Activated T-cell treated with anti-CD3 and anti-CD28 coated beads for 1 hour (primary cell): Measurements from ENCODE around the gene PLD2.
A peak's percentile ranks its signal among the peaks of the same experiment; 100 is the strongest.
"Not testable (repeated sequence)": the region's sequence is repeated elsewhere in the genome, so short reads cannot be mapped to it uniquely, and the experiment has no call there.

ENCODE experiments used
- DNase-seq: peaks from one replicate; pipeline ENCODE4 v3.0.0-alpha.2; 2020; ENCODE audit warnings: low read depth

The PLD2 gene

DNA sequence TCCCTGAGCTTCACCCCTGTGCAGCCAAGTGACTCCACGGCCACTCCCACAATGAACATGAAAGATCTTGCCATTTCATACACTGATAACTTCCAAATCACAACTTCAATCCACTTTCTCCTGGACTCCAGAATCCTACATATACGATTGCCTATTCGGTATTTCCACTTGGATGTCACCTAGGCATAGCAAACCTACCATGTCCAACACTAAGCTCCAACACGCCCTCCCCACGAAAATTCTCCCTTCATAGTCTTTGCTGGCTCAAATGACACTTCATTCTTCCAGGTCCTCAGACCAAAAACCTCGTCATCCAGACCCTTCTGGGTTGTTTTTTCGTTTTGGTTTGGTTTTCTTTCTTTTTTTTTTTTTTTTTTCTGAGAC lies 16.3 kb upstream of the PLD2 start:
- no peak for DNase-seq

DNA sequence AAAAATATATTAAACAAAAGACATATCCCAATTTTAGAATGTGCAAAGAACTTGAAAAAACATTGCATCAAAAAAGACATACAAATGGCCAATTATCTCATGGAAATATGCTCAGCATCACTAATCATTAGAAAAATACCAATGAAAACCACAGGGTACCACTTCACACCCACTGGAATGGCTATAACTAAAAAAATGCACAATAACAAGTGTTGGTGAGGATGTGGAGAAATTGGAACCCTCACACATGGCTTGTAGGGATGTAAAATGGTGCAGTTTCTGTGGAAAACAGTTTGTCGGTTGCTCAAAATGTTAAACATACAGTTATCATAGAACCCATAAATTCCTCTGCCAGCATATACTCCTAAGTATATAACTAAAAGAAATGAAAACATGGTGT lies 11.8 kb upstream of the PLD2 start:
- DNase-seq, result no peak

DNA sequence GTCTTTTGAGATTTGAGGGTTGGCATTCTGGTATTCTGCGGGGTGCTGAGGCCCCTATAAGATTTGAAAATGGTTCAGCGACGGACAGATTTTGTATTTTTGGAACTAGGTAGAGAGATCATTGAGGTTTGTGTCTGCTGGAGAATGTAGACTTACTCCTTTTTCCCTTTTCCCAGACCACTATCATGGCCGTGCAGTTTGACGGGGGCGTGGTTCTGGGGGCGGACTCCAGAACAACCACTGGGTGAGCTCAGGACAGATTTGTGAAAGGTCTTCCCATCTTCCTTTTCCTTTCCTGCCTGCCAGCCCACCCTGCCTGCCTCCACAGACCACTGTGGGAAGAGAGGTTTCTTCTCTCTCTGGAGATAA lies 10.4 kb upstream of the PLD2 start:
- DNase-seq, result no peak

DNA sequence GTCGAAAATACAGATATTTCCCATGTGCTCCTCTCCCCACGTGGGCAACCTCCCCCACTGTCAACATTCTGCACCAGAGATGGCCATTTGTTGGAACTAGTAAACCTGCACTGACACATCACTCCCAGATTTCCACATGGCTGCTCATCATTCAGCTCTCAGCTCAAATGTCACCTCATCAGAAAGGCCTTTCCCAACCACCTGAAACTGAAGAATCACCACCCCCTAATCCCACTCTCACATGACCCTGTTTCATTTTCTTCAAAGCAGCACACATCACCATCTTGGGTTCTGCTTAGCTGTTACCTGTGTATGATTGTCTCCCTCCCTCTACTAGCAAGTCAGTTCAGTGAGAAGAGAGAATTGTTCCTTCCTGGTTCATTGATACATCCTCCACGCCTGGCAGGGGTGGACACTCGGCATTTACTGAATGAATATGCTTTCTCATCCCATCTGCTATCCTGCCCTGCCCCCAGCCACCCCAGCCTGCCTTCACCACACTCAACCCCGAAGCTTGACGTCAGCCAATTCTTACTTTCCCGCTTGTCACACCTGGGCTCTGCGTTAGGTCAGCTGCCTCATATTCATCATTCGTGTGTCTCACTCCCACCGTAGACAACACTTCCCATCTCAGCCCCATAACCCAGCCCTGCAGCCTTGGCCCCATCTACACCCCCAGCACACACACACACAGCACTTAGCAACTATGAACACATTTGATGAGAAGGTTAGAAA lies 6.3 kb upstream of the PLD2 start:
- no peak for DNase-seq

DNA sequence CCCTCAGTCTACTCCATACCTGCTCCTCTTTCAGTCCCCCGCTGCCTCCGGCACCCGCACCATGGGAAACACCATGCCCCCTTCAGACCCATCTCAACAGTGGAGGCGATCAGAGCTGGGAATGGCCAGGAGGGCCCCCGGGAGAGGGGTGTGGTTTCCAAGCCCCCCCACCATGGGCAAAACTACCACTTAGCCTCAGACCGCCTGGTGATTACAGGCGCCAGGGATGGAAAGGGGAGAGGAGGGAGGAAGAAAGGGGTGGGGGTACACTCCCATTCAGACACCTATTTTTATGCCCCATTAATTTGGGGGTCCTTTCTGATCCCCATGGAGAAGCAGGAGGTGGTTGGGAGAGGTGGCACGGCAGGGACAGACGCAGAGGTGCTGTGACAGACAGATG lies 4.7 kb upstream of the PLD2 start, which contains the start of gene C17orf114:
C17orf114 (minus strand) TSS at position 101 of the 400 bp plus-strand sequence.
- no peak for DNase-seq

DNA sequence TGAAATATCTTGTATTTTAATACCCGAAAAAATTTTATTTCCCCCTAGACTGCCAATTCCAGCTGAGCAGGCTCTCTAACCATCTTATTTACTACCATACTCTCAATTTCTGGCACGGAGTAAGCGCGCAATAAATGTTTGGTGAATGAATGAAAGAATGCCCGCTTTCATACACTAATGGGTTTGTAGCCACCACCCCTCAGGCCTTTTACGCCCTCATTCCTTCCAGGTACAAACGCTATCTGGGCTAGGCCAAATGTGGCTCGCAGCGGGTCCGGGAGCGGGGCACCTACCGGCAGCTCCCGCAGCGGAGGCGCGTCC lies 536 bp upstream of the PLD2 start:
- no peak for DNase-seq

DNA sequence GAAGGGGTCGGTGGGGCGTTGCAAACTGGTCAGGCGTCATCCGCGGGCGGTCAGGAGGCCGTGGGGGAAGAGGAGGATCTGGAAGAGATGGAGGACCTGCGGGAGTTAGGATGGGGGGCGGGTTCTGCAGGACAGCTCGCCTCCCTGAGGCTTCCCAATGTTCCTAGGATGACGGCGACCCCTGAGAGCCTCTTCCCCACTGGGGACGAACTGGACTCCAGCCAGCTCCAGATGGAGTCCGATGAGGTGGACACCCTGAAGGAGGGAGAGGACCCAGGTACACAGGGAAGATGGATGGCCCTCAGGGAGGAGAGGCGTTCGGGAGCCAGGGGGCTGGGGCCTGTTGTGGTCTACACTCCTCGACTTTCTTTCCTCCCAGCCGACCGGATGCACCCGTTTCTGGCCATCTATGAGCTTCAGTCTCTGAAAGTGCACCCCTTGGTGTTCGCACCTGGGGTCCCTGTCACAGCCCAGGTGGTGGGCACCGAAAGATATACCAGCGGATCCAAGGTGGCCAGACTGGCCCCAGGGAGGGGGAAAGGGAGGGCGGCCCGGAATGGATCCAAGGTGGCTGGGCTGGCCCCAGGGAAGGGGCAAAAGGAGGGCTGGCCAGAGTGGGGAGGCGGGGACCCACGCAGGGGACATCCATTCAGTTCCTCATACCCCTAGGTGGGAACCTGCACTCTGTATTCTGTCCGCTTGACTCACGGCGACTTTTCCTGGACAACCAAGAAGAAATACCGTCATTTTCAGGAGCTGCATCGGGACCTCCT lies 839 bp downstream of the PLD2 start:
- no peak for DNase-seq

DNA sequence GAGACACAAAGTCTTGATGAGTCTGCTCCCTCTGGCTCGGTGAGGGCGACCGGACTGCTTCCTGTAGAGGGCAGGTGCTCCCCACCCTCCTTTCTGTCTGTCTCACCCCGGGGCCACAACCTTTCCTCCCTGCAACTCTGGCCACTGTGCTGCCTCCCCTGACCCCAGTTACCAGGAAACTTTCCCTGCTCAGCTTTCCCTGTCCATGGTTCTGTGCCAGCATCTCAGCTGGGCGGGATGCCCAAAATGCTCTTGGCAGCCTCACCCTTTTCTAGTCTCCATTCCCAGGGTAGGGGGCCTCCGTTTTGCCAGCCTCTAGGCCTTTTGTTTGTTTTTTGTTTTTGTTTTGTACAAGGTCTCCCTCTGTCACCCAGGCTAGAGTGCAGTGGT lies 1.4 kb downstream of the PLD2 start:
- DNase-seq, result no peak

DNA sequence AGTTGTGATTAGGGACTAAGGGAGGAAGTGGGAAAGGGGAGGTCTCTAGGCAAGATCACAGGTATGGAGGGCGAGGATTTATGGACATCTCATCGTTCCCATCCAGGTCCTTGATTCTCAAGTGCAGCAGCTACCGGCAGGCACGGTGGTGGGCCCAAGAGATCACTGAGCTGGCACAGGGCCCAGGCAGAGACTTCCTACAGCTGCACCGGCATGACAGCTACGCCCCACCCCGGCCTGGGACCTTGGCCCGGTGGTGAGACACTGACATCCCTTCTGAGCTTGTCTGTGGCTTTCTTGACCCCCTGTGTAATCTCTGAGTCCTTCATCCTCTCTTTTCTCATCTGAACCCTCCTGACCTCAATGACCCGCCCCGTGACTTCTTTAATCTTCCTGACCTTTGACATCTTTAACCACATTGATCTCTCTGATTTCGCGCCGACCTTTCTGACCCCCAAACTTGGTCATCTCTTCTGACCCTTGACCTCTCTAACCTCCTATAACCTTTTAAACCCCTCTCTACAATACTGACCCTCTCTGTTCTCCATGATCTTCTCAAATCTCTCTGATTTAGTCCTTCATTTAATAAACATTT lies 3.8 kb downstream of the PLD2 start:
- DNase-seq, result no peak

DNA sequence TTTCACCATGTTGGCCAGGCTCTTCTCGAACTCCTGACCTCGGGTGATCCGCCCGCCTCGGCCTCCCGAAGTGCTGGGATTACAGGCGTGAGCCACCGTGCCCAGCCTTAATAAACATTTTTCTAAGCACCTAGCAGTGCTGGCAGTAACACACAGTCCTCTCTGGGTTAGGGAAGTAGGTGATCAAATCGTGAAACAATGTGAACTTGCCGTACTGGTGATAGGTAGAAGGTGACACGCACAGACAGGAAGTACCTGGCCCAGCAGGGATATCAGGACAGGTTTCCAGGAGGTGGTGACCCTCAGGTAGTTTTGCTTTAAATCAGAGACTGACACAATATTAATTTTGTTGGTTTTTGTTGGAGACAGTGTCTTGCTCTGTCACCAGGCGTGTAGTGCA lies 4.5 kb downstream of the PLD2 start:
- no peak for DNase-seq

DNA sequence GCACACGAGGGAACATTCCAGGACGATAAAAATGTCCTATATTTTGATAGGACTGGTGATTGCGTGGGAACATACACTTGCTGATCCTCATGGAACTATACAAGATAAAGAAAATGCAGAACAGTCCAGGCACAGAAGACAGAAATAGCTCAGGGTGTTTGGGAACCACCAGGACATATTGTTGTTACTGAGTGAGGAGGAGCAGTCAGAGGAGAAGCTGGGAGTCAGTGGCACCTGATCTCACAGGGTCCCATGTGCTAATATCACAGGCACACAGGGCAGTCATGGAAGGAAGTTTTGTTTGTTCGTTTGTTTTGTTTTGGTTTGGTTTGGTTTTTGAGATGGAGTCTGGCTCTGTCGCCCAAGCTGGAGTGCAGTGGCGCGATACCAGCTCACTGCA lies 5.7 kb downstream of the PLD2 start:
- no peak for DNase-seq

DNA sequence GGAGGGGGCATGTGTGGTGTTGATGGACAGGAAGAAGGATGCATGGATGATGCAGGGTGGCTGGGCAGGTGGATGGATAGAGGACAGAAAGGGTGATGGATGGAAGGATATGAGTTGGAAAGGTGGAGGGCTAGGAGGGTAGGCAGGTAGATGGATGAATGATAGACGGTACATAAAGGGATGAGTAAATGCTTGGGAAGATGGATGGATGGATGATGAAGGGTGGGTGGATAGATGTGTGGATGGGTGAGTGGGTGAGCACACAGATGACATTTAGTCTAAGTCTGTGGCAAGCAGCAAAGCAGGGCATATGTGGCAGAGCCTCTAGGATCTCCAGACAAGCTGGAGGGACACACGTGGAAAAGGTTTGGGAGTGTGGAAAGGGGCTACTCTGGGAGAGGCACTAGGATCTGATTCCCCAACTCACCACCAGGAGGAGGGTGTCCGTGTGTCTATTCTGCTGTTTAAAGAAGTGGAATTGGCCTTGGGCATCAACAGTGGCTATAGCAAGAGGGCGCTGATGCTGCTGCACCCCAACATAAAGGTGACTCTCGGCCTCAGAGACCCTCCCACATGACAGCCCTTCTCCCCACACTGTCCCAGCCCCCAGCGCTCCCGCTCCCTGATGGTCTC lies 8.2 kb downstream of the PLD2 start:
- DNase-seq, result no peak

DNA sequence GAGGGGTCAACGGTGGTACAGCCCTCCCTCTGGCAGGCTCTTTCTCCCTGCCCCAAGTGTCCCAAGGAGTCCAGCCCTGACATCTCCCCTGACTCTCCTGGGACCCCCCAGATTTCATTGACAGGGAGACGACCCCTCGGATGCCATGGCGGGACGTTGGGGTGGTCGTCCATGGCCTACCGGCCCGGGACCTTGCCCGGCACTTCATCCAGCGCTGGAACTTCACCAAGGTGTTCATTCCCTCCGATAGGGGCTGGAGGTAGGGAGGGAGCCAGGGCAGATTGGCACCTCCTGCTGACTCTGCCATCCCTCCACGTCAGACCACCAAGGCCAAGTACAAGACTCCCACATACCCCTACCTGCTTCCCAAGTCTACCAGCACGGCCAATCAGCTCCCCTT lies 9.9 kb downstream of the PLD2 start:
- DNase-seq, result no peak

DNA sequence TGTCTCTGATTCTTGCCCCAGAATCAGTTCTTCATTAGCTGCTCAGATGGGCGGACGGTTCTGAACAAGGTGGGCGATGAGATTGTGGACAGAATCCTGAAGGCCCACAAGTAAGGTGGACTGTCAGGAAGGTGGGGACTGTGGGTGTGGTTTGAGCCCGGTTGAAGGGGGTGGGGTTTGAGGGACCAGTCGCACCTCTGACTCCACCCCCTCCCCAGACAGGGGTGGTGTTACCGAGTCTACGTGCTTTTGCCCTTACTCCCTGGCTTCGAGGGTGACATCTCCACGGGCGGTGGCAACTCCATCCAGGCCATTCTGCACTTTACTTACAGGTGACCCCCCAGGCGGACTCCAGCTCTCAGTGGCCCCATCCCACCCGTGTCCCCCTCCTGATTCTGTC lies 11.3 kb downstream of the PLD2 start:
- DNase-seq, result no peak

DNA sequence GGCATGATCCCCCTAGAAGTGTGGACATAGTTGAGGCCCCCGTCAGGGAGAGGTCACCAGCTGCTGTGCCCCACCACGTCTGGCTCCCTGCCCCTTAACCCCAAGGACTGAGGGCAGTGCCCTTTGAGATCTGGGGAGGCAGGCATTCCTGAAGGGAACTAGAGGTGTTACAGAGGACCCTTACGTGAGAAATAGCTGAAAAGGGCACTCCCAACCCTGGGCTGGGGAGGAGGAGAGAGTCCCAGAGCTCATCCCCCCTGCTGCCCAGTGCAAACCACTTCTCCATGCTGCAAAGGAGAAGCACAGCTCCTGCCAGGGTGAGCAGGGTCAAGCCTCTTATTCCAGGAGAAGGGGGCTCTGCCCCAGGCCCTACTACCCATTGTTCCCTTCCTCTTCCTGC lies 15.9 kb downstream of the PLD2 start:
- no peak for DNase-seq

DNA sequence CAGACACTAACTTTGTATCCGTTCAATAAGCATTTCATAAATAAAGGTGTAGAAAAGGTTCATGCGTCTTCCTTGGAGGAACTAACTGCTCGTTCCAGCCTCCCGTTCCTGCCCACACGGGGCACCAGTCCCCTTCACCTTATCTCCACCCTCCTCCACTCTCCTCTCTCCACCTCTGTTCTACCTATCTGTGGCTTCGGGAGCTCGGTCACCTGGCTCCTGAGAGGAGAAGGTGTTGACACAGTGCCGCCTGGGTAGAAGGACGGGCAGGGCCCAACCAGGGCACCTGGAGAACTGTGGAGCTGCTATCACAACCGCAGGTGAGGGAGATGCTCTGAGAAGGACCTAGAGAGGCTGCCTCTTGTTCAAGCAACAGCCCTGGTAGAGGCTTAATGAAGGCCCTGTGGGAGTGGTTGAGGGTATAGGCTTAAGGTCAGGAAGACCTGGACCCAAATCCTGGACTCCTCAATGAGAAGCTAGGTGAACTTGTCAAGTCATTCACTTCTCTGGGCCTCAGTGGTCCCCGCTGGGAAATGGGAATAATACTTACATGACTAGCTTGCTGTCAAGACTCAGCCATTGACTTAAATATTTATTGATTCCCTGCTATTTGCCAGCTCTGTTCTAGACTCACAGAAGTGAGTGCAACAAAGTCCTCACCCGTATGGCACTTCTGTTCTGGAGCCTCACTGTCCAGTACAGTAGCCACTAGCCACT lies 16.6 kb downstream of the PLD2 start:
- DNase-seq, result no peak

DNA sequence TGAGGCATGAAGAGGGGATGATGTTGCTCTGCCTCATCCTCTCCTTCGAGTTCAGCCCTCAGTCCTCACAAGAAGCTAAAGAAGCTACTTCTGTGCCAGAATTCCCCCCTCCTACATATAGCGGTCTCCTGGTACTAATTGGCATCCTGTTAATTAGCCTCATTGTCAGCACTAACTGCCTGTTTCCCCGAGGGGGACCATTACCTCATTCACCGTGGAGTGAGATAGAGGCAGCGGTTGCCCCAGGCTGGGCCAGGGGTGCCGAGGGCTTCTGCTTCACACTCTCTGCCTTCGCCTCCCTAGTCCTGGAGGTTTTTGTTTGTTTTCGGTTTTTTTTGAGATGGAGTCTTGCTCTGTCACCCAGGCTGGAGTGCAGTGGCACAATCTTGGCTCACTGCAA lies 20.4 kb downstream of the PLD2 start:
- no peak for DNase-seq

DNA sequence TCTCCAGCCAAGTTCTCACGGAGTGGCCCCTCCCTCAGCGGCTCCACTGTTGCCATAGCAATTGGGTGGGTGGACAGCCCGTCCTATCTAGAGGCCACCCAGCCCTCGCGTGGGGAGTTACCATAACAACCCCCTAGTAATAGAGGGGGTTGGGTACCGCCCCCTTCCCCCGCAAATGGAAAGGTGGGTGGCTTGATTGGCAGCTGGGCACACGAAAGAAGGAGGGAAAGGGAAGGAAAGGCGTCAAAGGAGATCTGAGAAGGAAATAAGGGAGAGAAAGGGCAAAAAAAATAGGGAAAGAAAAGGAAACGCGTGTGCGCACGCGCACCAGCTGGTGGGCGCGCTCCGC lies 25.9 kb downstream of the PLD2 start:
- DNase-seq, result not testable (repeated sequence)

DNA sequence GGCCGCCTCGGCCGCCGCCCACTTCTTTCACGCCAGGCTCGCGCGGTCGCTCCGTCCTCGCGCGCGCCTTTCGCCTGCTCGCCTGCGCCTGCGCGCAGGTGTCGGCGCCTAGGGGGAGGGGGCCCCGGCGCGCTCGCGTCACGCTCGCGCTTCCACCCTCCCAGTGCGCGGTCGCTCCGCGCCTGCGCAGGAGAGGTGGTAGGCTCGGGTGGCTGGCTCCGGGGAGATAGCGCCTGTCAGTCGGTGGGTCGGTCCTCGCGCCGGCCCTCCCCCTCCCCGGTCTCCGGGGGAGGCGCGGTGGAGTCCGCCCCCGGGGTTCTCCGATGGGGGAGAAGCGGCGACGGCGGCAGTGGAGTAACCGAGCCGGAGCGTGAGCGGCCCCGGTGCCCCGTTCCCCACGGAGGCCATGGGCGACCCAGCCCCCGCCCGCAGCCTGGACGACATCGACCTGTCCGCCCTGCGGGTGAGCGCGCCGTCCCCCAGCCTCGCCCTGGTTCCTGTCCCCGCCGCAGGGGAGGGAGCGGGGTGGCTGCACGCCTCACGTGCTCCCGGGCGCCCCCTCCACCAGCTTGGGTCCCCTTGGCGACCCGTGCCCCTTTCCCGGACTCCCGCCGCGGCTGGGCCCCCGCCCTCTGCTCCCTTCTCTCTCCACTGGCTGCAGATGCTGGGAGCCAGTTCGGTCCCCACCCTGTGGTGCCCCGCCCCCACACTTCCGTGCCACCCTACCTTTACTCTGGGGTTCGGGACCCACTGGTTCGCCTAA lies 26.4 kb downstream of the PLD2 start, which contains the start of gene MINK1:
MINK1 (plus strand) TSS at position 163 of the 763 bp plus-strand sequence; CDS start at position 407, 244 bp downstream.
- peak; percentile 82 for DNase-seq

DNA sequence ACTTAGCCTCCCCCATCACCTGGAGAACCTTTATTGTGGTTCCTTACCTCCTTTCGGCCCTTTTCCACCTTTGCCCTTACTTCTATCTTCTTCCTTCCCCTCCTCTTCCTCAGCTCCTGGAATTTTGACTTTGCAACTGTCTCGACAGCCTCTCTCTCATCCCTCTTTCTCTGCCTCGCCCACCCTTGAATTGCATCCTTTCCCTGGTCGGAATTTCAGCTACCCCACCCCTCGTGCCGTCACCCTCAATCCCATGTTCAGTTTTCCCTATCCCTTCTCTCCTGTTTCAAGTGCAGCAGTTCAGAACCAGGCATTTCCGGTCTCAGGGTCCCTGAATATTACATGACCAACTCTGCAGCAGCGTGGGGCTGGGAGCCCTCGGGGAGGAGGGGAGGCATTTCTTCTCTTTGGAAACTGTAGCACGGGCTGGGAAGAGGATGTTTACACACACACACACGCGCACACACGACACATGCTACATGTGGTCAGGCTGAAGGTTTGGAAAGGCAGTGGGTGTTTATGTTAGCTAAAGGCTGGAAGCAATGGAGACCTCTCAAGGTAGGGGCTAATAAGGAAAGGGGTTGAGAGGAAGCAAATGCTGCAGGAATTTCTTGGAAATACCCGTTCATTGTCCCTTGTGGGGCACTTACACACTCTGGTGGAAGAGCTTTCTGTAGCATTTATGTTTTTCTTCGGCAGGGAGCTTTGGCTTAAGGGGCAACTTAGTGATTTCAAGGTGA lies 27.2 kb downstream of the PLD2 start:
- no peak for DNase-seq

DNA sequence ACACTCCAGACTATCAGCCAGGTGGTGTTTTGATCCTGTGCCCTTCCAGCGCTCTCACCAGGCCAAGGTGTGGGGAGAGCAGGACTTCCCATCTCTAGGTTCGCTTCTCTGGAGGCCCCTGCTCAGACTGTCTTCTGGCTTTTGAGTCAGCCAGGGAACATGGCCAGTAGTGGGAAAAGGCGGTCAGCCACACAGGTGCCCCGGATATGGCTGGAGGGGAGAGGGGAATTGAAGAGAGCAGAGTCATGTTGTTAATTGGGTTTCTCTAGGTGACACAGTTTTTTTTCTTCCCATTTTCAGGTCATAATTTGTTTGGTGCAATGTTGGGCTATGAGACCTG lies 27.7 kb downstream of the PLD2 start:
- no peak for DNase-seq
